HG03342 (cell line): ENCODE data around the gene ROR1.
"Not testable (repeated sequence)": the region's sequence is repeated elsewhere in the genome, so short reads cannot be mapped to it uniquely, and the experiment has no call there.

ENCODE experiments used
- ATAC-seq: cut with Tn5 transposase; IDR thresholded peaks from one replicate; pipeline ENCODE4 v1.9.1; 2021; ENCODE audit warnings: mild to moderate bottlenecking, moderate library complexity; ENCODE audit not compliant: unreplicated experiment

ROR1 gene

DNA sequence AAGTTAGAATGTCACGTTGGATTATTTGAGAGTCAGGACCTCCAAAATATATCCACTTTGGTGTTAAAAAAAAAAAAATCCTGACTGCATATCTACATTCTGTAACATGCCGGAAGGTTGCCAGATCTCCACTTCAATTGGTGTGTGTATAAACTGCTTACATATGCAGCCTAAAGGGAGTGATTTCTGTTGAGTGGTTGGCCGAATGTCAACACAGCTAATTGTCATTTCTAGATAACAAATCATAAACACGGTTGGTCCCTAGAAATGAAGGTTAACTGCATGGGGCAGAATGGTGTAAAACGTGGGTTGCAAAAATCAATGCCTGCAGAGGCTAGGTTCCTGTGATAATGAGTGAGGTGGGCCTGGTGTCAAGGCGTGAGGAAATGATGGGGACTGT, 15.0 kb upstream of the ROR1 start:
- no peak for ATAC-seq

DNA sequence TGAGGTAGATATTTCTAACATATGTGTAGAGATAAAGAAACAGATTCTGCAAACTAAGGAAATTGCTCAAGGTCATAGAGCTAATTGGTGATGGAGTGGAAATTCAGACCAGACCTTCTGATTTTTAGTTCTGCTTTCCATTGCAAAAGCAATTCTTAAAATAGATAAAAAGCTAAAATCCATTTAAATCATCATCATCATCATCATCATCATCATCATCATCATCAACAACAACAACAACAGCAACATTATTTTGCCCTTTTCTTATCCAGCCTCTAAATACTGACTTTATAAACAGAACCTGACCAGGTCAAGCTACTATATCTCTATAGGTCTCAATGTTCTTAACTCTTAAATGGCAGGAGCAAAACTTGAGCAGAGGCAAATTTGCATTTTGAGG, 14.0 kb upstream of the ROR1 start:
- no peak for ATAC-seq

DNA sequence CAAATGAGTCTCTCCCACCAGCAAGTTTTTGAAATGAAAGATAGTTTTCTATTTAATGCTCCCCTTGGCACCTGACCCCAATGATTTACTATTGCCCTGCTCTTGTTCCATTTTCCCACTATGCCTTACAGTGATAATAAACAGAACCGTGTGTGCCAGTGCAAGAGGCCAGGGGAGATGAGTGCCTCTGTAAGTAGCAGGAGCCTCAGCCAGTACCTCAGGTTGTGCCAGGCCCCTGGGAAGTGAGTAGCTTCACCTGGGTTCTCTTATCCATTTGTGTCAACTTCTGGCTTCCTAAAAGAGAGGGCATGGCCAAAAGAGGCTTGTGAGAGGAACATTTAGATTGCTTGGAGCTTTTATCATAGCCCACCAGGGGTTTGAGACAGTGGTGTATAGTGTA, 3.4 kb upstream of the ROR1 start:
- ATAC-seq, result no peak

DNA sequence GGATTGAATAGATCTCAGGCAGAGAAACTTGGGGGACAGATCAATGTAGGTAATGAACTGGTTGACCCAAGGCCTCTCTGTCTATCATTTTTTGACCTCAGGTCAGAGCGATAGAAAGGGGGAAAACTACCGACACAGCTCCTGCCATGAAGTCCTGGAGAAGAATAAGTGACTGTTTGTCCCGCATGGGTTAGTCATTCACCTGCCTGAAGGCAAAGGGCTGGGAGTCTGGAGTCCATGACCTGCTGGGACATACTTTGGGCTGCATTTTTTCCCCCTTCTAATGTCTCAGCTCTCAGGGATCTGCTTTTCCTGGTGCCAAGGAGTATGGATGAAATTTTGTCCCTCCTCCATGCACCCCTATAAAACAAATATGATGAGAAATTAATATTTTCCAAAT, 1.6 kb upstream of the ROR1 start:
- no peak for ATAC-seq

DNA sequence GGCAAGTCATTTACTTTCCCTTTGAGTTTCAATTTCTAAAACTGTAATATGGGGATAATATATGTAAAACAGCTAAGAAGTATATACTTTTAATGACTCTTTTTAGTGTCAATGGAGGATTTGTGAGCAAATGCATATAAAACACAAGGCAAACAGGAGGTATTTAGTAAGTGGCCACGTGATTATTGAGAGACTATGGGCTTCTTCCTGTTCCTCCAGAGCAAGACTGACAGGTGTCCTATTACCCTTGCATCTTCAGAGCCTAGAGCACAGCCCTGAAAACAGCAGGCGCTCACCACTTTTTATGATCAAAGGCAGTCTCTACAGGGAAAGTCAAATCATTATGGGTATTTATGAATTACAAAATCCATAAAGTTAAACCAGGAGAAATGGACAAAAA, 941 bp upstream of the ROR1 start:
- no peak for ATAC-seq

DNA sequence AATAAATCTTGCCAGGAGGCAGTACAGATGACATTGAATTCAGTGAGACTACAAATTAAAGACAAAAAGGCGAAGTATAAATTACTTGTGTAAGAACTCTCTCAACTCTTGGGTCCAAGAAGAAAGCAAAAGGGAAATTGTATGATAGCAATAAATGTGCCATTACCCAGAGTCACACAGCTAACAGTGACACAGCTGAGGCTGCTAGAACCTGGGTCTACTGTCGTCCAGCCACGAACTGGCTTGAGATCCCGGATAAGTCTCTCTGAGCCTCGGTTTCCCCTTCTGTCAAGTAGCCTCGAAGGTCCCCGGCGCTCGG, 362 bp upstream of the ROR1 start:
- ATAC-seq, result peak; percentile 13

DNA sequence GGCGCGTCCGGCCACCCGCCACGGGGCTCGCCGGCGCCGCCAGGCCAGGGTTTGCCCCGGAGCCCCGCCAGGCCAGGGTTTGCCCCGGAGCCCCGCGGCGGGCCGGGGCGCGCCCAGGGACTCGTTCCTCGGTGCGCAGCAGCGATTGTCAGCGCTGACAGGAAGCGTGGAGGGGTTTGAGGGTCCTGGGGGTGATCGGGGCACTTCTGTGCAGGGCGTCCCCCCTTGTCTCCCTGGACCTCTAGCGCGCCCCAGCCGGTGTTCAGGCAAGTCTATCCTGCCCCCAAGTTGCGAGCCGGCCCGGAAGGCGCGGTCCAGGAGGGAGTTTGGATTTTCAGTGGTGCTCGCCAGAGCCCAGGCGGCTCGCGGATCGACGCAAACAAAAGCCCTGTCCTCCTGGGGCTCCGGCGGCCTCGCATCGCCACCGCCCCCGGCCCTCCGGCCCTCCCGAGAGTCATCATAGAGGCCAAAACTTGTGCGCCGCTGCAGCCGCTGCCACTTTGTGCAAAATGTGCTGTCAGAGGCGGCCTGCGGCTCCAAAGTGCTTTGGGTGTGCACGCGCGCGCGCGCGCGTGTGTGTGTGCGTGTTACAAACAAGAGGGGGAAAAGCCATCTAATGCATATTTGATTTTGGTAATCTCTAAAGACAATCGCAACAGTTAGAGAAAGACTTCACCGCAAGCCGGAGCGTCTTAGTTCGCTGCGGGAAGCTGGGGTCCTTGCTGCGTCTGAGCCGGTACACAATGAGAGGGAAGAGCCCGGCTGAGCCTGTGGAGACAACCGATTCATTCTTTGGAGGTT, 1.0 kb downstream of the ROR1 start:
- ATAC-seq, result no peak

DNA sequence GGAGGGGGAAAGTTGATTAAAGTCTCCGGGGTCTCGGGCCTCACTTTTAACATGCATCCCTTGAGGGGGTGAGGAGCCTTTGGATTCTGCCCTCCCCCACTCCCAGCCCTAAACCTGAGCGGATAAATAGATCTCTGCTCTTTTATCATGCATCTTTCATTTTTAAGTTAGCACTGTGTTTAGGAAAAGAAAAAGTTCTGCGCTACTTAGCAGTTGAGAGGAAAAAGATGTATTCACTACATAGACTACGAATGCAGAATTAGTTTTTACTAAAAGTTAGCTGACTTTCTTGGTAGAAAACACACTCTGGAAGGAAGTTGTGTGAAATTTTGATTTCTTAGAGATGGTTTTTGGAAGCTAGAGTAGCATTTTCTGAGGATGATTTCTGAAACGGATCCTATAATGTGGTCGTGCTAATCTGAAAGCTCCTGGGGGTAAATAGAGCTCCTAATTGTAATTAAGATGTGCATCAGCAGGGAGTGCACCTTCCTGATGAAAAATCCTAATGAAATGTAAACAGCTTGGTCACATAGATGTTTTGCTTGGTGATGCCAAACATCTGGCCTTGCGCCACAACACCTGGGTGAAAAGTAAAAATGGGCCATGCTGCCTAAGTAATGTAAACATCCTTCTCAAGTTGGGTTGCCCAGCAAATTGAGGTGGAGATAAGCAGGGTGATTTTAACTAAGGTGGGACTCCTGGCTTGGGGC, 1.8 kb downstream of the ROR1 start:
- no peak for ATAC-seq

DNA sequence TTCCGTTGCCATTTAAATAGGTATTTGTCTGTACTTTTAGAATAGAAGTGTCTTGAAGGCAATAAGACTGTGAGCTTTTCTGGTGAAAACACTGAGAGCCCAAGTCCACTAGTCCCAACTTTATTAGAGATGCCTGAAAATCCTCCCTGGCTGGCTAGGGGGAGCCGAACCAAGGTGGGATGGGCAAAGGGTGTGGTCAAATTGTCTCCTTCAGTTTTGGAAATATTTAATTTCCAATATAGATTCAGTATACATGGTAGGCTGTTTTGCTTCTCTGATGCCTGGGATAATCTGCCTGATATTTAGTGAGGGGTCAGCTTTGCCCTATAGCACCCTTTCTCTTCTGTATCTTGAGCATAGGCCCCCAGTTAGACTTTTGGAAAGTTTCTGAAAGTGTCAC, 3.5 kb downstream of the ROR1 start:
- ATAC-seq, result no peak

DNA sequence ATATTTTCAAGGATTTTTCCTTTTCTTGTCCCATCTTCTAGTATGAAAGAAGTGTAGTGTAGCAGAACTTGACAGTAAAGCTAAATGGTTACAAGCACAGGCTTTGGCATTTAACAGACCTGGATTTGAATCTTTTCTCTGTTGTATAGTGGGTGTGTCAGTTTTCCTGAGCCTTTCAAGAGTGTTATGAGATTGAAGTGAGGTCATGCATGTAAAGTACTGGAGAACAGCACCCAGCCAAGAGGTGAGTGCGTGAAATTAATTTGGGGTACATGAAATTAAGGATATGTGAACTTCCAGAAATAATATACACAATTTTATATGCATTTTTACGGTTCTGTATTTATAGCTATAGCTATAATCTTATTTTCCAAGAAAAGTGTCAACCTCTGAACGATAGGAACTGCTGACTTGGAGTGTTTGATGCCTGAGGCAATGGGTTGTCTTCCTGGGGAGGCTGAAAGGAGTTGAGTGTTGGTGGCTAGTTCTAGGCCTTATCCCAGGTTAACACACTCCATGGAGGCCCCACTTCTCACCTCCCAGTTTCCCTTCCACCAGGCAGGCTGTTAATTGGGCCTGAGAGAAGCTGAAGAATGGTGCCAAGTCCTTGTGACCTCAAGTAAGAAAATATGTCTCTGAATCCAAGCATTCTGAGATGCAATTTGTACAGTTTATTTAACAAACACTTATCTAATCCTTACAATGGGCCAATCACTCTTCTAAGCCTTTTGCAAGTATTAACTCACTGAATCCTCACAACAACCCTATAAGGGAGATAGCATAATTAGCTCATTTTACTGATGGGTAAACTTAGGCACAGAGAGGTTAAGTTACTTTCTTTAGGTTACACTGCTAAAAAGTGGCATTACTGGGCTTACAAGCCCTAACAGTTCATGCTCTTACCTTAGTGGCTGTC, 4.4 kb downstream of the ROR1 start:
- ATAC-seq, result no peak

DNA sequence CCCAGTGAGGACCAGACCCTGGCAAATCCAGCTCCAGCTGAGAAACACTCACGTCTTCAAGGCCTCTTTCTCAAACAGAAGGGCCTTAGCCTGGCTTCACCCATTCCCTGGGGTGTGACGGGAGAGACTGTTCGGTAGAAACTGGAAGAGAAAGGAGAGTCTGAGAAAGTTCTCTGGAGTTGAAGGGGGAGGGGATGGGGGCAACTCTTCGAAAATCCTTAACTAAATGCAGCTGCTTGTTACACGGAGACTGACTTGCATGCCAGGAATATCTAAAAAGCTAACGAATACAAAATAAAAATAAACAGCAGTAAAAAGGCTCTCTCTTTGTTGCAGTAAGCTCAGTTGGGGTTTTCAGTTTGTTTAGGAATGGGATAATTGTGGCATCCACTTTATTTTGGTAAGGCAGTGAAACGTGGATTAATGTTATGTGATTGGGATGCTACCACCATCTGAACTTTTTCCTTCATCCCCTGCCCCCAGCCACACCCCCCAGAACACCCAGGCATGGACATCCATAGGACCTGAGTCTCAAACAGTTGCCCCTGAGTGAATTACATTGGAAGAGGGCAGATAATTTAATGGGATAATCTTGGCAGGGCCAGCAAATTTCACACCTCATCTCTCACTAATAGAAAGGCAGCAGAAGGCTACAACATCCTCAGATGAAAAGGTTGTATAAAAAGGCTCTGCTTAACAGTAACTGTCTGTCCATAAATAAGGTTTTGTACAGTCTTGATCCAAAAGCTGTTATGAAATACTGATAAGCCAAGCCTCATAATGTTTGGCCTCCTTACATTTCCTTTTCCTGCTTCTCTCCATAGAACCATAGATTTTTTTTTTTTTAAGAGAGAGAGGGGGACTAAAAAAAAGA, 5.8 kb downstream of the ROR1 start:
- ATAC-seq, result no peak

DNA sequence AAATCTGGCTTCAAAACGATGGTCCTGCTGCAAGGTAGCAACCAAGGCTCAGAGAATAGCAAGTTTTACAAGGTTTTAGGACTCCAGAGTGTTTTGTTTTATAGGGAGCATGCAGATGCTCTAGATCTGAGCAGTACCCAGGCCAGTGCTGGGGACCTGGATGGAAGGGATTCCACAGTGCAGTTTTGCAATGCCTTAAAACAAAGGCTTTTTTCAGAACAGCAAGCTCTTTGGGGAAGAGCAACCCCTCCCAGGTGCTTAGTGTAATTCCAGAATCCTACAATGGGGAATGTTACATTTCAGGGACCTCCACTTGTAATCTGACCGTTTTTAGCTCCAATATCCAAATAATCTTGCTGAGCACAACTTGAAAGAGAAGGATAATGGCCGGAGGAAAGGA, 6.7 kb downstream of the ROR1 start:
- no peak for ATAC-seq

DNA sequence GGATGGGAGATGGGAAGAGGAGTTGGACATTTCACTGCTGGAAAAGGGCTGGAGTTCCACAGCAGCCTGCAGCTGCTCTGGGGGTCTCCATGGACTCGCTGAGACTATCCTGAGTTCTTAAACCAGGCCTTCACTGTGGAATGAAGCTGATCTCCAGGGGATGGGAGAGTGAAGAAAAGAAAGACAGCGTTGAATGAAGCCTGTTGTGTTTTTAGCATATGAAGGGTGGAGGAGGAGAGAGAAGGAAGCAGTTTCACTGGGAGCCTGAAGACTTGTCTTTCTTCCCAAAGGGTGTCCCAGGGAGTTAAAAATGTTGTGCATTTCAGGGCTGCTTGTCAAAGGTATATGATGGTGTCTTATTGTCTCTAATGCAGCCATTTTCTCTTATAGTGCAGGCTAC, 9.2 kb downstream of the ROR1 start:
- no peak for ATAC-seq

DNA sequence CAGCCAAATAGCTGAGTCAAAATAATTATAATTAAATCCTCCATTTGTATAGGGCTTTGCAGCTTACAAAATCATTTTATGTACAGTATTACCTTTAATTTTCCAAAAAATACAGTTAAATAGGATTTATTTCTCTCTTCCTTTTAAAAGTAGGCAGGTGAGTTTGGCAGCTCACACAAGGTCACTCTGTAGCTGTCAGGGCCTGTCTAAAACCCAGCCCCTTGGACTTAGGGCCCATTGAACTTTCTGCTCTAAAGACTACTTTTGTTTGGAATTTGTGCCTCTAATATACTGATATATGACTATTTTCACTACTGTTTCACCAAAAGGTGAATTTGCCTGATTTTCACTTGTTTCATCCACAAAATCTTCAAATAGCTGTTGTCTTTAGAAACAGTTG, 10.3 kb downstream of the ROR1 start:
- ATAC-seq, result no peak

DNA sequence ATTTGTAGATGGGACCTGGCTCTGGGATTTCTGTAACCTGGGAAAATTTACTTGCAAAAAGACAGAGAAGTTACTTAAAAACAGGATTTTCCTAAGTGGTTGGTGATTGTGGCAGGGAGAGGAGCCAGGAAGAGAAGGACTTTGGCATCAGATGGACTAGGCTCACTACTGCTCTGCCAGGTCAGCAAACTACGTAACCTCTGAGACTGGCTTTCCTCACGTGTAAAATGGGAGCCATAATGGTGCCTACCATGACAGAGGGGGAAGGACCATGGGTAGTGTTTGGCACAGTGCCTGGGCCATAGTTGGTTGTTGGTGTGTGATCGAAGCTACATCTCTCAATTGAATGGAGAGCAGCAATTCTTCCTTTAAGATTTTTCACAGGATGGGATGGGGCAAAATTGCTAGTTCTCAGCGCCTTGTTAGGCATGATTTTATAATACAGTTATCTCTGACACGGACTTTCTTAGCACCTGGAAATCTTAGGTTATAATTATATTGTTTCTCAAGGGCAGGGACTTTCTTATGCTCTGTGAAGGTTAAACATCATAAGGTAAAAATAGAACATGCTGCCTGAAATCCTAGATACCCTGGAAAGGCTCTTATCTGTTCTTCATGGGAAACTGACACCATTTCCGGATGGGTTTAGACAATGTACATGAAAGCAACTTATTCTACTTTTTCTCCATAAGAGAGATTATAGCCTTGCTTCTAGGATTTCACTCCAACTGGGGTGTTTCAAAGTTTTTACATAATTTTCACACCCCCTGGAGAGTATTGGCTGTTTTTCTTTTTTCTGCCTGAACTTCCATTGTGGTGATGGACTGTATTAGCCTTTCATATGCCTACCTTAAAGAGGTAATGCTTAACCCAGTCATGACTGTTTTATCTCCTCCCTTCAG, 10.9 kb downstream of the ROR1 start:
- no peak for ATAC-seq

DNA sequence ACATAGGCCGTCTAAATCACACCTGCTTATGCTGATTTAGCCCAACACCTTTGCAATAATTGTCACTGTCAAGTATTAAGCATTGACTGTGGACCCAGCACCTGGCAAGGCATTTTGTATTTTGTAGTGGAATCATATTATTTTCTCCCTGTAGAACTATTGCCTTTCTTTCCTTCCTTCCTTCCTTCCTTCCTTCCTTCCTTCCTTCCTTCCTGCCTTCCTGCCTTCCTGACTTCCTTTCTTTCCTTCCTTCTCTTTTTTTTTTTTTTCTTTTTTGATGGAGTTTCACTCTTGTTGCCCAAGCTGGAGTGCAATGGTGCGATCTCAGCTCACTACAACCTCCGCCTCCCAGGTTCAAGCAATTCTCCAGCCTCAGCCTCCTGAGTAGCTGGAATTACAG, 13.5 kb downstream of the ROR1 start:
- ATAC-seq, result not testable (repeated sequence)

DNA sequence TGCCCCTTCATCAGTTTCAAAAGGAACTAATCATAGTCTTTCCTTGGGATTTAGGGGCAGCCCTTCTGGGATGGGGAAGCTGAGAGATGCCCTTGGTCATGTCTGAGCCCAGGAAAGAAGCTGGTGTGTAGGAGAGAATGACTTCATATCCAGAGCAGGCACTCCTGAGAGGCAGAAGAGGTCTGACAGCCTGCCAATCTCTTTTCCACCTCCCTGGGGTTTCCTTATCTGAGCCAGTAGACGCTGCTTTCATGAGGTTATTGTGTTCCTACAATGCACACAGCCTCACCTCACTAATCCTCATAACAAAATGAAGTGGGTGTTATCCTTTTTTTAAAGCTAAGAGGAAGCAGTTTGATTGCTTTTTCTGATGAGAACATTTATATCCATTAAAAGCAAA, 14.1 kb downstream of the ROR1 start:
- no peak for ATAC-seq

DNA sequence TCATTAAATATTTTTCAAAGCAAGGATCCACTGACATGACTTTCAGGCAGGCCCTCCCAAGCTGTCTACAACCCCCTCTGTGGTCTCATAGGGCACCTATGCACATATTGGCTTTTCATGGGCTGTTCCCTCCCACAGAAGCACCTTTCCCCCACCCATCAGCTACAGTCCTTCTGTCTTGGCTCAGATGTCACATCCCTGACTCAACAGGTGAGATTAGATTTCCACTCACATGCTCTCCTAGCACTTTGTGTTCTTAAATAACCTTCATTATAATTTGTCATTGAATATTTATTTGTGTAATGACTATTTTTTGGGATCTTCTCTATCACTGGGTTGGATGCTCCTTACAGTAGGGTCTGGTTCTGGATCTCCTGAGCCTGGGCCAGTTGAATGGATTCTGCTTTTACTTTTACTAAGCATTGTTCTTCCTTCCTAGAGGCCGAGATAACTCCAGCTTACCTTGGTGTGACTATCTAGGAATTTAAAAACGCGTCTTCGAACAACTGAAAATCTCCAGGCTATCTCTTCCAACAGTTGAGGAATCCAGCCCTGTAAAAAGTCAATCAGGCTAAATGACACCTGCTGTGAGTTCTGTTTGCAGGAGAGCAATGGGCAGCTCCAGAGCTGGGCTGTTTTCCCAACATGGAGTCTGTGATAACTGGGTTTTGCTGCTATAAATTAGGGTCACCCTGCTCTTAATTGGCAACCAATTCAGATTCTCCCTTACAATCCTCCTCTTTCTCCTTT, 16.2 kb downstream of the ROR1 start:
- no peak for ATAC-seq

DNA sequence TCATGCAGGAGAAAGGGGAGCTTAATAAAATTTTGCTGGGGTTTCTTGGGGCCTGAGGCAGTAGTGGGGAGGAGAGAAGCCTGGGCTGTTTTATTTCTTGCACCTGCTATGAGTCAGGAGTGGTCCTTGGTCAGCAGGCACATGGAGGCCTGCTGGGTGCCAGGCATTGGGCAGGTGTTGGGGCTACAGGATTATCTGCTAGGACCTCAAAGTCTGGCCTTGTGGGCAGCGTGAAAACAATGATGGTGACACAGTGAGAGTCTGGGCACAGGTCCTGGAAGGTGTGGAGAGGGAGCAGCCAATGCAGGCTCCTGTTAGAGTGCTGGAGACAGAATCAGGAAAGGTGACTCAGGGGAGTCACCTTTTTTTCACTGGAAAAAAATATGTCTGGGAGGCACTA, 17.2 kb downstream of the ROR1 start:
- ATAC-seq, result no peak
